C4-2B (cell line): ENCODE results near the gene KRTAP1-5.

ENCODE experiments used
- H3K27ac ChIP-seq: fragments of 450-650 bp; 2 replicates; pipeline ENCODE4 v1.5.1; 2017
- CTCF ChIP-seq: fragments of 450-650 bp; conservative IDR thresholded peaks from 2 replicates; pipeline ENCODE4 v1.5.1; 2017; ENCODE audit warnings: mild to moderate bottlenecking
- ZFX ChIP-seq: fragments of 450-650 bp; IDR thresholded peaks from 2 replicates; pipeline ENCODE4 v1.6.1; 2017

The KRTAP1-5 gene

GRCh38 chr17:41016578-41017215 lies 10.3 kb downstream of the KRTAP1-5 start:
- no peak for TF ChIP-seq CTCF
- no peak for TF ChIP-seq ZFX

GRCh38 chr17:41015454-41015853 lies 11.6 kb downstream of the KRTAP1-5 start:
- H3K27ac ChIP-seq, result no peak overlapping the region
- TF ChIP-seq ZFX, result no peak
- TF ChIP-seq CTCF, result no peak

More at GRCh38 chr17:41016578-41017215, 10.3 kb downstream of the KRTAP1-5 start:
- H3K27ac ChIP-seq, result no peak overlapping the region

- no peak overlapping the region for H3K27ac ChIP-seq
- TF ChIP-seq CTCF (no peak), ZFX (no peak)
Observed at GRCh38 chr17:41013606-41014005, 13.4 kb downstream of the KRTAP1-5 start.

GRCh38 chr17:41013181-41013580 lies 13.8 kb downstream of the KRTAP1-5 start:
- no peak for TF ChIP-seq ZFX
- TF ChIP-seq CTCF, result no peak
- no peak overlapping the region for H3K27ac ChIP-seq

- H3K27ac ChIP-seq, result no peak overlapping the region
- TF ChIP-seq CTCF, result no peak
- no peak for TF ChIP-seq ZFX
Observed at GRCh38 chr17:41012326-41013120, 14.5 kb downstream of the KRTAP1-5 start.

GRCh38 chr17:41010441-41010840 lies 16.6 kb downstream of the KRTAP1-5 start:
- no peak overlapping the region for H3K27ac ChIP-seq
- TF ChIP-seq CTCF (no peak), ZFX (no peak)

GRCh38 chr17:41009936-41010335 lies 17.1 kb downstream of the KRTAP1-5 start:
- no peak for TF ChIP-seq CTCF
- TF ChIP-seq ZFX, result no peak
- H3K27ac ChIP-seq, result no peak overlapping the region
